T-helper 9 cell (primary cell): ENCODE results near the gene S1PR5.

Source experiments
- DNase-seq: peaks from one replicate; pipeline ENCODE4 v3.0.0-alpha.2; 2020

Gene S1PR5

GRCh38 chr19:10464456-10464855 is 52.8 kb downstream of the S1PR5 start:
- no peak for DNase-seq
